DMS53 treated with DMSO at 0.1 percent for 48 hours (cell line): ENCODE results near the gene INVS.
"Not testable (repeated sequence)": the region's sequence is repeated elsewhere in the genome, so short reads cannot be mapped to it uniquely, and the experiment has no call there.

ENCODE experiments used
- DNase-seq: peaks from one replicate; lab custom pipeline; 2025; ENCODE audit not compliant: unreplicated experiment; lab: John Stamatoyannopoulos, UW

The INVS gene

DNA sequence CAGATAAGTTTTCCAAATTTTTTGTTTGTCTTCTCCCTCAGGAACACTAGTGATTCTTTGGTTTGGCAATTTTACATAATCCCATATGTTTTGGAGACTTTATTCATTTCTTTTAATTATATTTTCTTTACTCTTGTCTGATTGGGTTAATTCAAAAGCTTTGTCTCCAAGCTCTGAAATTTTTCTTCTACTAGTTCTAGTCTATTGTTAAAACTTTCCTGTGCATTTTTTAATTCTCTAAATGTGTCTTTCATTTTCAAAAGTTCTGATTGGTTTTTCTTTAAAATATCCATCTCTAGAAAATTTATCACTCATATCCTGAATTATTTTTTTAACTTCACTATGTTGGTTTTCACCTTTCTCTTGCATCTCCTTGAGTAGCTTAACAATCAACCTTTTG is 92.2 kb downstream of the INVS start:
- no peak for DNase-seq

DNA sequence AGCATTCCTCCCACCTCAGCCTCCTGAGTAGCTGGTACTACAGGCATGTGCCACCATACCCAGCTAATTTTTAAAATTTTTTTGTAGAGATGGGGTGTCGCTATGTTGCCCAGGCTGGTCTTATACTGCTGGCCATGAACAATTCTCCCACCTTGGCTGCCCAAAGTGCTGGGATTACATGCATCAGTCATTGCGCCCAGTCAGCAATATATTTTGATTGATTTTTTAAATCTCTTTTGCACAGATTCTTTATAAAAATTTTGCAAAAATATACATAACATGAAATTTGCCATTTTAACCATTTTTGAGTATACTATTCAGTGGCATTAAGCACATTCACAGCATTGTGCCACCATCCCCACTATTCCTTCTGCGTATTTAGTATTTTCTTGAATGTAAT is 94.0 kb downstream of the INVS start:
- DNase-seq: no peak

DNA sequence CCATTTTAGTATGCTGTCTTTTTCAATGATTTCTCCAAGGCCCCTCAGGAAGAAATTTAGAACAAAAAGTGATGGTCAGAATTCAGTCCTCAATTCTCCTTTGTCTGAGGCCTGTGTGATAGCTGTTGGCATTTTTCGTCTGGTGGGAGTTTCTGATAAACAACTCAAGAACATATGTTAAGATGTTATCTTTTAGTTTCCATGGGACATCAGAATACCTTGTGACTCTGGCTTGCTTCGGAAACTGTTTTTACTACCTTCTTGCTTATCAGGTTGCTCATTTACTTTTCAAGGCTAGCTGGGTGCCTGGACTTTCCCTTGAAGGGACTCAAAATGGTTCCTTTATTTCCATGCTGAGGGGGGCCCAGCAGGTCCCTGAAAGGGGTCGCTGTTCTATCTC is 97.2 kb downstream of the INVS start:
- DNase-seq: no peak

DNA sequence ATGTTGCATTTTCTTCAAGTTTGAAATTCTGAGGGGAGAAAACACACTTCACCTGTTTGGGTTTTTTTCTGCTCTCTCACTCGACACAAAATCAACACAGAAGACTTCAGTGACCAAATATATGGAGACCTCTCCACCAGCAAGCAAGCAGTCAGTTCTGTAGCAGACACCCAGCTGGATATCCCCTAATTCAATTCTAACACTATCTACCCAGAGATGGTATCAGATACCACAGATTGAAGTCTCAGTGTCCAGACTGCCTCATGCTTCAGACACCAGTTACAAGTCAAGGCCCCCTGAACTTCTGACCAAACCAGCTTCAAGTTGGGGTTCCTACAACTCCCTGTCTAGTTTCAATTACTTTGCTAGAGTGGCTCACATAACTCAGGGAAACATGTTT is 97.8 kb downstream of the INVS start:
- DNase-seq: no peak

DNA sequence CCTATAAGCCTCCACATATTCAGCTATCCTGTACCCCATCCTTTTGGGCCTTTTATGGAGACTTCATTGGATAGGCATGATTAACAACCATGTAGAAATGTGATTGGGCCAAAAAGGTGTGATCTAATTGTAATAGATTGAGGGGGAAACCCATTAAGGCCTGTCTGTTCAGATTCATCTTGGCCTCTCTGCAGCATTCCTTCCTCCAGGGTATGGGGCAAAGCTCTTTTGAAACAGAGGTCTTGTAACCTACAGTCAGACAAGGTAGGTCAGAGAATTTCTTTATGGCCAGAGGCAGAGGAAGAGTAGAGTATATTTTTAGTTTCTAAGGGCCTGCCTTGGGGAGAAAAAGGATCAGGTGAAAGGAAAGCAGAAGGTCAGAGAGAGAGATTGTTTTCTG is 98.5 kb downstream of the INVS start:
- DNase-seq: no peak

DNA sequence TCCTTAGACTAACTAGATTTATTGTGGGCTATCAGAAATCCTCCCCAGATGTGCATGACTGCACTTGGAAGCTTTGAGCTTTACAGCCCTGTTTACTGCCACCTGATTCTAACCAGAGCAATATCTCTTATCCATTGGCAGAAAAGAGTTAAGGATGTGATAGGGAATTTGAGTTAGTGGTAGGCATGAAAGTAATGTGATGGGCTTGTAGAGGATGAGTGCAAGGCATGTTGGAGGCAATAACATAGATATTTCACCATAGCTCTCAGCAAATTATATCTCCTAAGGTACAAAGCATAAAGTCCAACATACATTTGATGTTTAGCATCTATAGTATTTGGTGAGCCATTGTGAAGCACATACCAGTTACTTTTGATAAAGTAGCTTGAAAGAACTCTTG is 103.8 kb downstream of the INVS start:
- DNase-seq: no peak

DNA sequence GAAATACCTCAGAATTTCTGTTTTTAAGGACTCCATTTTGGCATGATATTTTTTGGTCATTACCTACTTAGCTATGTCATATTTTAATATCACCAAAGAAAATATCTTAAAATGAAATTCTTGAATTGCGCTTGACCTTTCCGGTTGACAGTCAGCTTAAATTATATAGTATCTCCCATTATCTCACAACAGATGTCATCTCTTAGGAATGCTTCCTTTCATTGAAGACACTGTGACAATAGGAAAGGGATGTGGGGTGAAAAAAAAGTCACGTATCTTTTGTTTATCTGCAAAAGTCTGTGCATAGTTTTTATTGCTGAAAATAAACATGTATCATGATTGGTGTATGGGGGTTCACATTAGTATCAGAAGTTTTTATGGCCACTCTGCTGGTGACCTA is 105.8 kb downstream of the INVS start:
- DNase-seq: no peak

DNA sequence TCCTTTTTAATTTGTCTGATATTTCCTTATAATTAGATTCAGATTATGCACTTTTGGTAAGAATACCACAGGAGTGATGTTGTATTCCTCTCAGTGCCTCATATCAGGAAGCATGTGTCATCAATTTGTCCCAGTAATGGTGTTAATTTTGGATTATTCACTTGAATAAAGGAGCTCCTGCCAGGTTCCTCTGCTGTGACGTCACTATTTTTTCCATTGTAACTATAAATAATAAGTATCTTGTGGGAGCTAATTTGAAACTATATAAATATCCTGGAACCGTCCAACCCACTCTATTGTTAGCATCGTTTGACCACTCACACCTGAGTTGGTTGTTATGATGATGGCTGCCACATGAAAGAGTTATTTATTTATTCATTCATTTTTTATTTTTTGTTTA is 107.9 kb downstream of the INVS start:
- DNase-seq: no peak

DNA sequence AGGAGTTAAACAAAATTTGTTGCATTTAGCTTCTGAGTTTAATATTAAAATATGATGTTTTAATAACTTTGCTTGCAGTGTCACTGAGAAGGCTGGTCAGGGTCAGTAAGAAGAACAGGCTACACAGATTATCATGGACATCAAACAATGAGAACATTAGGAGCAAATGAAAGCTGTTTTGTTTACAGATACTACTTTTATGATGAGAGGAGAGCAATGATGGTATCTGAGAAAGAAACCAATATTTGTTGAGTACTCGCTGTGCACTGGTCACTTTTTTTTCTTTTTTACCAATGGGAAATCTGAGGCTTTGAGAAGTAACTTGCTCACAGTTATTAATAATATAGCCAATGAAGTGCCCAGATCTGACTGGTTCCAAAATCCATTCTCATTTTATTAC is 109.6 kb downstream of the INVS start:
- no peak for DNase-seq

DNA sequence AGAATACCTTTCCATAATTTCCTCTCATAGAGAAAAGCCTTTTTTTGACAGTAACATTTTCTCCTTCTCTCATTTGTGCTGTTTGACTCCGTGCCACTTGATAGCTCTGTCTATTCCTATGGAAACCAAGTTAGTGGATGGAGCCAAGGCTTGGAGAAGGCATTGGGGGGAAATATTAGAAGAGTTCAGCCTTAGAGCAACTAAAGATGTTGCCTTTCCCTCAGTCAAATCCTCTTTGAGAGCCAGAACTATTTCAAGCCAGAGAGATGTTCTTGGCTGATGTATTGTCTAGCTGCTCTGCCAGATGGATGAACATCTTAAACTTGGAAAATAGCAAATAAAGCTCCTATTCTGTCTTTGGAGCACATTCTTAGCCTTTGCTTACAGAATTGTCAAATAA is 112.4 kb downstream of the INVS start:
- no peak for DNase-seq

DNA sequence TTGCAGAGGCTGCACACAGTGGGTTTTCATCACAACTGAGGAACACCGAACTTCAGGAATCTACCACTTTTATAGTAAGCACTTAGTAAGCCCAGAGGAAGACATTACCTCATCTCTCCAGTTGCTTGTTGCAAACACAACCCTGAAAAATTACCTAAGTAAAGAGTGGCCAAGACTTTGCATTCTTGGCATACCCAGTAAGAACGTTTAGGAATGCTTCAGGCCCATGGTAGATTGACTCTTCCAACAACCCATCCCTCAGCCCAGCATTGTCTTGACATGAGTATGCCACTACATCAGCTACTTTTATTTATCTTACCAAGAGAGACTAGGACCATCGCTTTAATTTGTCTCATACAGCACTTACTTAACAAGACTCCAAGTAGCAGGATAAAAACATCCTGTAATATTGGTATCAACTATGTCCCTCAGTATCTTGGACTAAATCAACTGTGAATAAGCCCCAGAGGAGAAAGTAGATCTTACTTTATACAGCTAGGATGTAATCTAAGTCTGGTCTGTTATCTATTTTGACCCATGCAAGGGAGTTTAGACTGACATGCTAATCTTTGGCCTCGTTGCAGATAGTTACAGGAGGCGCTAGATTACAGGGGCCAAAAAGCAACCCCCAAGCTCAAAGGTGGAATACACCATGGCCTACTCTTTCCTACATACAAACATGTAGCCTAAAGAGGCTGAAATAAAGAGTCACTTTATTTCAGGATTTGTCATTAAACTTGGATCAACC is 114.9 kb downstream of the INVS start:
- no peak for DNase-seq

DNA sequence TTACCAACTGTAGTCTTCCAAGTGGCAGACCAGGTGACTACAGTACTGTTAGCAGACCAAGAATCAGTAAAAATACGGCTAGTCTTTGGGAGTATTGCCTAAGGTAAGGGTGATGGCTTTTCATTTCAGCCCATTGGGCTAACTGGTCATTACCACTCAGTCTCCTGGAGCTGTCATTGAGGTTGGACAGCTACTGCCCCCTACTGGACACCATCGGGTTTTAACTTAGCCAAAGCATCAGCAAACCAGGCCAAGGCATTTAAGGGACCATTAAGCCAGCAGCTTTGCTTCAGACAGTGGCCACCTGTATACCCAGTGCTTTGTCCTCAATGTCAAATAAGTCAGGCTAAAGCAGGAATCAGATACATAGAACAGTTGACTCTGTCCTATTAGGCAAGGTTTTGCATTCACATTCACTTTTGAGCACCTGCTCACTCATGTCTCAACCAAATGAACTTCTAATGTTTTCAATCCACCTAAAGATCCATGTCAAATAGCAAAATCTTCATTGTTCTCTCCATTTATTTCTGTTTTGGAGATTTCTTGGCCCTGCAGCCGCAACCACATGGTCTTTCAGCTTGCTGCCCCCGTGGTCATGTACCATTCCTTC is 117.2 kb downstream of the INVS start:
- DNase-seq: no peak

DNA sequence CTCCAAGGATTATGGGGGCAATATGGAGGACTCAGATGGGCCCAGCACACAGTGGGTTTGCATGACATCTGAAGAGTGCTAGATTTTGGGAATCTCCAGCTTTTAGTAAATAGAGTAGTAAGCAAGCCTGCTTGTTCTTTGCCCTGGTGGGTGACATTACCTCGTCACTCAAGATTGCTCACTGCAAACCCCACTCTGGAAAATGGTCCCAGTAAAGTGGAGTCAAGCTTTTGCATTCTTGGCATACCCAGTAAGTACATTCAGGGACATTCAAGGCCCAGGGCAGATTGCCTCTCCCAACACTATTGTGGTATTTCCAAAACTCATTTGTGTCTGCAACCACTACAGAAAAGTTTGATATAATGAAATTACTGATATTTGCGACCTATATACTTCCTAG is 118.5 kb downstream of the INVS start:
- no peak for DNase-seq

DNA sequence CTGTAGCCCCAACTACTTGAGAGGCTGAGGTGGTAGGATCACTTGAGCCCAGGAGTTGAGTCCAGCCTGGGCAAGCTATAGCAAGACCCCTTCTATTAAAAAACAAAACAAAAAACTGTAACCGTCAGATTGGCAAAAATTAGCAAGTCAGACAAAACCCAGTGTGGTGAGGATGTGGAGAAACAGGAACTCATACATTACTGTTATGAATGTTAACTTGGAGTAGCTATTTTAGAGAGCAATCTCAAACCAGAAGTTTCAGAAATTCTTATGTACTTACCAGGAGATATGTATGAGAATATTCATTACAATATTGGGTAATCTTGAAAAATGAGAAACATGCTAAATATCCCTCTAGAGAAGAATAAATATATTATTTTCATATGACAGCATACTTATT is 120.3 kb downstream of the INVS start:
- DNase-seq: no peak

DNA sequence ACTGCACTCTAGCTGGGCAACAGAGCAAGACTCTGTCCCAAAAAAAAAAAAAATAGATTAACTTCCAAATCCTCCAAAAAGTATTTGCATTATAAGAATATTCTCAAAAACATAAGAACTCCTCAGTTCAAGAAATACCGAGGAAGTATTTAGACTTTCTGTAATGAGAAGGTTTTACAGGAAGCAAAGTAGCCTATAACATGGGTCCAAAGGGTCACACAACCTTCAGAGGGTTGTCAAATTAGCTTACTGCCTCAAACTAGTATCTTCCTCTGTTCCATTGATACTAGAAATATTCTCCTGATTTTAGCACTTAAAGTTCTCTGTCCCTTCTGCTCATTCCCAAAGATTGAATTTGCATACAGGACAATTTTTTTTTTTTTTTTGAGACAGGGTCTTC is 121.9 kb downstream of the INVS start:
- DNase-seq: no peak

DNA sequence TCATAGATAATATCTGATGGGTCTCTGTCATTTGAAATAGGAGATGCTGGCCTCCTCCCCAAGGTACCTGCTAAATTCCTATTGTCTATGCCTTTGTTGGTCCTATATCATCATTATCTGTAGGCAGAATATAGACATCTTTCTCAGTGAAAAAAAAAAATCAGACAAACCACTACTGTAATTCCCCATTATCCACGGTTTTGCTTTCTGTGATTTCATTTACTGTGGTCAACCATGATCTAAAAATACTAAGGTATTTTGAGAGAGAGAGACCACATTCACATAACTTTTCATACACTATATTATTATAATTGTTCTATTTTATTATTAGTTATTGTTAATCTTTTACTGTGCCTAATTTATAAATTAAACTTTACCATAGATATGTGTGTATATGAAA is 122.5 kb downstream of the INVS start:
- no peak for DNase-seq

DNA sequence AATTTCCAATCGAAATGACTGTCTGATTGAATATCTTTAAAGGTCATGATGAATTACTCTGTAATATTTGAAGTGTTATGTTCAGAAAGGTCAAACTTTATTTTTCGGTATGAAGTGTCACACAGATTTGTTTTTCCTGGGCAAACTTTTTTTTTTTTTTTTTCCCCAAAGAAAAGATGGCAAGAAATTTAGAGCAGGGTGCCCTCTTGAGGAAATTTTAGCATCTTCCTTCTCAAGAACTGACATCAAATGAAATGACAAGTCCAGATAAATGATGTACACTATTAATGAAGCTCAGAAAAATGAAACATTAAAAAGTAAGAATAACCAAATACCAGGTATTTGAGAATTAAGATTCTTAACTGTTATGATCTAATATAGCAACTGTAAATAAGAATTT is 123.6 kb downstream of the INVS start:
- DNase-seq: no peak

DNA sequence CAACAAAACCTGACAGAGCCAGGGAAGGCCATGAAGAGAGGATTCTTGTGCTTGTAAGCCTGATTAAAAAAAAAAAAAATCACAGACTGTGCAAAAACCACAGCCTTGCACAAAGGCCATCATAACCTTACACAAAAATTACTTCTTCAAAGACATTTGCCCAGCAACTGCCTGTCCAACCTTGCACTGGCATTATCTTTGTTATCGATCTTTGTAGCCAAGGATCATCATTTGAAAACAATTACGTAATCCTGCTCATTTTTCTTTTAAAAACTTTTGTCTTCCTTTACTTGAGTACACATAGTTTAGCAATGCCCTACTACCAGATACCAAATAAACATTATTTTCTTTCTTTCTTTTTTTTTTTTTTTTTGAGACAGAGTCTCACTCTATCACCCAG is 128.6 kb downstream of the INVS start:
- DNase-seq: no peak

DNA sequence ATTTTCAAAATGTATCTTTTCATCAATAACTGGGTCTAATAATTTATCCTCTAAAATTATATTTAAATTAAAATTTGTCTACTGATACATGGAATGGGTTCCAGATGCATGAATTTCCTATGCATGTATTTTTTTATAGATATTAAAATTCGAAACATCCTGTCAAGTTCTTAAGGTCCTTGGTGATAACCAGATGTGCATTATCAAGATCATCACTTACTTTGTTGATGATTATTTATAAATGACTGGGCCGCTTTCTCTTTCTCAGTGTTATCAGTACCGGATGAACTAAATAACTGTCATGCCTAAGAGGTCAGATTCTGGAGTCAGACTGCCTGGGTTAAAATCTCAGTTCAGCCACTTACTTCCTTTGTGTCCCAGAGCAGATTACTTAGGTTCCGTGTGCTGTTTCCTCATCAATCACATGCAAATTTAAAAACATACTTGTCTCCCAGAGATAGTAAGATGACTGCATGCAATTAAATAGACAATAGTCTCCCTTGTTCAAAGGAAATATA is 129.4 kb downstream of the INVS start:
- no peak for DNase-seq

DNA sequence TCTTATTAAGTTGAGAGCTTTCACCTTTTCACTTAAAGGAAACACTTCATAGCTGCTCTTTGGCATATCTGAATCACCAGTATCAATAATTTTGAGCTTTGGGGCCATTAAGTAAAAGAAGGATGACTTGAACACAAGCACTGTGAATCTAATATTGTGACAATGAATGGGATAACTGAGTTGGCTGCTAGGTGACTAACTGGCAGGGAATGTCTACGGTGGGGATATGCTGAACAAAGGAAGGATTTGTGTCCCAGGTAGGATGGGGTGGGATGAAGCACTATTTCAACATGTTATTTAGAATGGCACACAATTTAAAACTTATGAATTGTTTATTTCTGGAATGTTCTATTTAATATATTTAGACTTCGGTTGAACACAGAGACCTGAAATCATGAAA is 130.1 kb downstream of the INVS start:
- DNase-seq: no peak

DNA sequence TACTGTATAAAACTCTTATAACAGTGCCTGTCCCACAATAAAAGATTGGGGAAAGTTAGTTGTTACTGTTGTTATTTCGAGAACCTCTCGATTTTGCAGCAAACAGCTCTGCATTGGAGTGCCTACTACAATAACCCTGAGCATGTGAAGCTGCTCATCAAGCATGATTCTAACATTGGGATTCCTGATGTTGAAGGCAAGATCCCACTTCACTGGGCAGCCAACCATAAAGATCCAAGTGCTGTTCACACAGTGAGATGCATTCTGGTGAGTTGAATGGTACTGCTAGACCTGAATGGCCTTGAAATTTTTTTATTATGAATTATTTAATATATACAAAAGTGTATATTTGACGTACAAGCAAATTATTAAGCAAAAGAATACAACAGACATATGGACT is 130.5 kb downstream of the INVS start:
- peak; percentile 51 for DNase-seq

DNA sequence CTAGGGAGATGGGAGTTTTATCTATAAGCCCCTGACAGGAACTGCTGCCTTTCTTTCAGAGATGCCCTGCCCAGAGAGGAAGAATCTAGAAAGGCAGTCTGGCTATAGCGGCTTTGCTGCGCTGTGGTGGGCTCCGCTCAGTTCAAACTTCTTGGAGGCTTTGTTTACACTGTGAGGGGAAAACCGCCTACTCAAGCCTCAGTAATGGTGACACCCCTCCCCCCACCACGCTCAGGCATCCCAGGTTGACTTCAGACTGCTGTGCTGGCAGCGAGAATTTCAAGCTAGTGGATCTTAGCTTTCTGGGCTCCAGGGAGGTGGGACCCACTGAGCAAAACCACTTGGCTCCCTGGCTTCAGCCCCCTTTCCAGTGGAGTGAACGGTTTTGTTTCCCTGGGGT is 137.9 kb downstream of the INVS start:
- DNase-seq: not testable (repeated sequence)

DNA sequence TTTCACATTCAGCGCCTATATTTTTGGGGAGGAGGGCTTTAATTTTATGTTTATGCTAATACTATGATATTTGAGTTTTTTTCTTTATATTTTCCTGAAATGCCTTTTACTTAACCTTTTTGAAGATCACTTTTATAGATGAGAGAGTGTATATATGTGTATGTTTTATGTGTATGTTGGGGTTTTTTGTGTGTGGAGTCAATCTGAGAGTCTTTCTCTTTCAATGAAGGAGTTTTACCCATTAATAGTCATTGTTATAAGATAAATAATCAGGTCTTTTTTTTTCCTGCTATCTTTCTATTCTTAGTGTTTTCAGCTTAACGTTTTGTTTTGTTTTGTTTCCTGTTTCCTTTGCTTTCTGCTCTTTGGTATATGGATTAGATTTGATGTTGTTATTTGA is 141.5 kb downstream of the INVS start:
- no peak for DNase-seq
